ENCODE data around the gene C1QTNF6.

The C1QTNF6 gene

GRCh38 chr22:37188901-37189466, 937 bp upstream of the C1QTNF6 start:
- DNase-seq: peak; percentile 36 to 69 (median 55)

- no peak for DNase-seq
These were observed 526 bp downstream of the C1QTNF6 start for GRCh38 chr22:37187552-37187890.

DNA sequence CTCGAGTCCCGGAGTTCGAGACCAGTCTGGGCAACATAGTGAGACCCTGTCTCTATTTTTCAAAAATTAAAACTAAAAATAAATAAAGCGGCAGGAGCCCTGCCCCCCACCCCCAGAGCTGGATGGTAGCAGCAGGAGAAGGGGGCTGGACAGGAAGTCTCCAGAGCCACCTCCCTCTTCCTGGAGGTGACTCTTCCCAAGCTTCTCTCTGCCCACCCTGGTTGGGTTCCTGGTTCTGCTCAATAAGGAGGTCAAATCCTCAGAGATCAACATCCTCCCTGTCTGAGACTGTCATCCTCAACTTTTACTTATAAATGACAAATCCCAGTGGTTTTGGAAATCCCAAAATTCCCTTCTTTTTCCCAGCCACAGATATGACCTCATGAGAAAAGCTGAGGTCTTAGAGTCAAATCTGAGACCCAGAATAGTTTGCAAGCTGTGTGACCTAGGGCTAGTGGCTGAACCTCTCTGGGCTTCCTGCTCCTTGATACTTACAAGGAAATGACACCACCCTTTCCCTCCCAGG, 987 bp downstream of the C1QTNF6 start:
- peak; percentile 24 to 57 (median 44) for DNase-seq

DNA sequence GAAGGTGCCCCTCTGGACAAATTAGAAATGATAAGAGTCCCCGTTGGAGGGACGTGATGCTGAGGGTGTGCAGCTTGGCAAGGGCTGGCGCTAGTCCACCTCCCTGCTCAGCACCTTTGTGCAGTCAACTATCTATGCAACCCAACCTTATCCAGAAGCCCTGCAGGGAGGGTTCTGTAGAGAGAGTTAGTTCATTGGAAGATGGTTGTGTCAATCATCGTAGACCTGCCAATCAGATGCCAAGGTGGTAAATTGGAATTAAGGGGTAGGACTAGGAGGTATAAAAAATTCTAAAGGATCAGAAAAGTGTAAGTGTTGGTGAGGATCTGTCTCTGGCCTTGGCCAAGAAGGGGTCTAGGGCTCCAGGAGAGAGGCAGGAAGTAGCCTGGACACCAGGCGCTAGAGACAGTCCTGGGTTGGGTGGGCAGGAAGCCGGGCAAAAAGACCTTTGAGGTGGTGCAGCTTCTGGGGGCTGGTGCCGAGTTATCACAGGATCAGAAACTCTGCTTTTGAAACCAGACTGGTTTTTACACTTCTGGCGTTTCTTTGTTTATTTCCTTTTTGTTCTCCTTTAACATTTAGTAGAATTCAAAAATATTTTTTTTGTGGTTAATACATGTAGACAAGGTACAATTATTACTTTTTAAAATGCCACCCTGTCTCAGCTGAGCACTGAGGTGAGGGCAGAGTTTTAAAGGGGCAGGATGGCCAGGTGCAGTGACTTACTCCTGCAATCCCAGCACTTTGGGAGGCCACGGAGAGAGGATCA, 1.6 kb downstream of the C1QTNF6 start:
- DNase-seq: peak; percentile 49 to 67 (median 61)

DNA sequence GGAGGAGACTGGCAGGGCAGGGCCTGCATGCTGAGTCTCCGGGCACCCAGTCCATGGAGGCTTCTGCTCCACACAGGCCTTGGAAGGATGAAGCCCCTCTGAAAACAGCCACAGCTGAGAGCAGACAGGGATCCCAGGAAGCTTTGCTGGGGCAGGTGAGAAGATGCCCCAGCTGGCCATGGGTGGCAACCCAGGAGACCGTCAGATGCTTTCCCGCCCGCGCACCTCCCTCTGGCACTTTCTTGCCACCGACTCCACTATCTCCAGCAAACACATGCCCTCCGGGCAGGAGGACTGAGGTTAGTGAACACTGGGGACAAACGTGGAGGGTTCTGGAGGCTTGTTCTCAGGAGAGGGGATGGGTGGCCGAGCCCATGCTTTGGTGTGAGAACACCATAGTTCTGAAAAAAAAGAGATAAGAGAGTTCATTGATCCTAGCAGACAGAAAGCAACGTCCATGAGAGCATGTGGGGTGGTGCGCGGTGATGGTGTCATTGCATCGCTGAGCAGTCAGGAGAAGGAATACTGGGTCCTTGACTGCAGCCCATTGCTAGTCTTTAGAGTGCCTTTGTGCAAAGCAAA, 2.3 kb downstream of the C1QTNF6 start:
- DNase-seq: no peak

- no peak for DNase-seq
These were observed 3.1 kb downstream of the C1QTNF6 start for GRCh38 chr22:37184816-37185541.

- no peak for DNase-seq
These were observed 3.7 kb downstream of the C1QTNF6 start for GRCh38 chr22:37184380-37184755.

GRCh38 chr22:37183432-37184379, 4.3 kb downstream of the C1QTNF6 start:
- DNase-seq: no peak

DNA sequence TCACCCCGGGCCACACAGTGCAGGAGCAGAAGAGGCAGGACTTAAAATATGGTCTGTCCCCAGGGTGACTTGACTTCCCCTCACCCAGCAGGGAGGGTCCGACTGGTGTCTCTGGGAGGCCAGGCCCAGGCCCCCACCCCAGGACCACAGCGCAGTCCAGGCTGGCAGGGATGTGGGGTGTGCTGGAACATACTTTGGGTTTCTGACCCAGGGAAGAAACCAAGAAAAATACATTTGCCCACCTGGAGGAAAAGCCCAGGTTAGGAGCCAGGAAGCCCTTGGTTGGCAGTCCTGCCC, 5.2 kb downstream of the C1QTNF6 start:
- no peak for DNase-seq

DNA sequence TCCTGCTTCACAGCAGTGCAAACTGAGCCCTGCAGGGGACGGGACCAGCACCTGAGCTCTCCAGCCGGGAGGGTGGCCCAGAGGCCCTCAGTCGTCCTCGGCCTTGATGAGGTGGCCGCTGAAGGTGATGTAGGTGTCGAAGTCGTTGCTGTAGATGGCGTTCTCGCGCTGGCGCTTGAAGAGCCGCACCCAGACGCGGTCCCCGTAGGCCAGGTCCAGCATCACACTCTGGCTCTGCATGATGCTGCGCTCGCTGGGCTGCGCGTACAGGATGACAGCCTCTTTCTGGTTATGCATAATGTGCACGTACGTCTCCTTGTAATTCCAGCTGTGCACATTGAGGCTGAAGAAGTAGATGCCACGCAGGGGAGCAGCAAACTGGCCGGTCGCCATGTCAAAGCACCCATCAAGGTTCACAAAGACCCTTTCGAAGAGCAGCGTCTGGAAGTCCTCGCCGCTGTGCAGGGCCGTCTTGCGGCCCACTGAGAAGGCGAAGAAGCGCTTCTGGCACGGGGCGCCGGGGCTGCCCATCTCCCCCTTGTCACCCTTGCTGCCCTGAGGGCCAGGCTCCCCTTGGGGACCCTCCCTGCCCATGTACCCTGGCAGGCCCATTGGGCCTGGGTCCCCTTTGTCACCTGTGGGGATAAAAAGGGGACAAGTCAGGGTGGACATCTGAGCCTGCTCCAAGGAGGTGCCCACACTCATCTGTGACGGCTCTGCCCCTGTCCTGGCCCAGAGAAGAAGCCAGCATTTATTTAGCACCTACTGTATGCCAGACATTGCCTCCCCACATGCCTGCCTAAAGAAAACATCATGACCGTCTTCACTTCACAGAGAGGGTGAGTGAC, 5.7 kb downstream of the C1QTNF6 start:
- DNase-seq: no peak

DNA sequence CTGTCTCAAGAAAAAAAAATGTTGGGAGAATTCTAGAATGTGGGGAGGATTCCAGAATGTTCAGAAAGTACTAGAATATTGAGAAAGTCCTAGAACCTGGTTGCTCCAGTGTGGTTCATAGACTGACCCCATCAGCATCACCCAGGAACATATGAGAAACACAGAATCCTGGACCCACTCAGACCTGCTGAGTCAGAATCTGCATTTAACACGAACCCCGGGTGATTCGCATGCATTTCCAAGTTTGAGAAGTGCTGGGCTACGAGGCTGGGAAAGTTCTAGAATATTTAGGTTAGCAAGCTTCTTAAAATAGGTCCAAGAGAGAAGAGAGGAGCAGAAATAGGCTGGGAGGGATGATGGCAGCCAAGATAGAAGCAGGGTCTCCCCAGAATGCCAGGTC, 6.4 kb downstream of the C1QTNF6 start:
- DNase-seq: no peak

- DNase-seq: no peak
These were observed 7.4 kb downstream of the C1QTNF6 start for GRCh38 chr22:37180531-37181231.

- no peak for DNase-seq
These were observed 8.2 kb downstream of the C1QTNF6 start for GRCh38 chr22:37179622-37180420.

- no peak for DNase-seq
These were observed 8.9 kb downstream of the C1QTNF6 start for GRCh38 chr22:37179126-37179470.

- peak; percentile 45 to 53 (median 46) for DNase-seq
These were observed 9.5 kb downstream of the C1QTNF6 start for GRCh38 chr22:37178350-37179125.

DNA sequence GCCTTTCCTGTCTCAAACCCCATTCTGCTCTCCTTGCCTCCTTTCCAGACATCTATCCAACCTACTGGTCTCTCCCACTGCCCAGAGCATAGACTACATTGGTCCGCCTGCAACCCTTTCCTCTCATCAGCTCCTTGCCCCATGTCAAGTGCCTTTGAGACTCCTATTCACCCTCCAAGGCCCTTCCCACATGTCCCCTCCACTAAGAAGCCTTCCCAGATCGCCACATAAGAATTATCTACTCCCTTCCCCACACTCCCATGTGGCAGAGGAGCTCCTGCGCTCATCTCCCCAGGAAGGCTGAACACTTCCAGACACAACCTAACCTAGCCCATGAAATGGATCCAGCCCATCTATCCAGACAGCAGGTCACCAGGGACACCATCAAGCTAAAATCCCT, 10.3 kb downstream of the C1QTNF6 start:
- DNase-seq: no peak

DNA sequence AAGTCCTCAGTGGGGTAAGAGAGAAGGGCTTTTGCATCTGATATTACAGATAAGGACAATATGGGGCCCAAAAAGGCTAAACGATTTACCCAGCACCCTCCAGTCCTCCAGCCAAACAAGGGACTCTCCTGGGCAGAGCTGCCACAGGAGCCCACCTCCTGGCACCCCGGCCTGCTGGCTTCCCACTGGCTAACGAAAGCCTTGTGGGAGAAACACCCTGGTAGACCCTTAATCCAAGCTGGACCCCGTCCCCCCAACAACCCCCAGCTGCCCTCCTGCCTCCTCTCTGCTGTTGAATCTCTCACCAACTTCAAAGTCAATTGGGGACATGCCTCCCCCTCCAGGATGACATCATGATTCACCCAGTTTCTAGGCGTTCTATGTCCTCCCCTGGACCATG, 10.8 kb downstream of the C1QTNF6 start:
- no peak for DNase-seq

- DNase-seq: peak; percentile 73 to 77 (median 76)
These were observed 11.5 kb downstream of the C1QTNF6 start for GRCh38 chr22:37176464-37177061.

Measured in suppressor macrophage treated with lipopolysaccharide for 1 hour (primary cell).